Parathyroid adenoma (tissue), 2 donors: ENCODE results near the gene CD34.

Source experiments
- H2AFZ ChIP-seq: fragments of 300-600 bp; sonication (generic); one replicate; pipeline ENCODE4 v1.7.0; 2017; ENCODE audit warnings: antibody characterized with exemption, mild to moderate bottlenecking
- H3K27ac ChIP-seq: fragments of 300-600 bp; sonication (generic); one replicate; pipeline ENCODE4 v1.7.0; 2017
- H3K27me3 ChIP-seq: fragments of 300-600 bp; sonication (generic); one replicate; pipeline ENCODE4 v1.7.0; 2017; ENCODE audit warnings: low read length; ENCODE audit not compliant: control insufficient read depth, insufficient read depth
- H3K36me3 ChIP-seq: fragments of 300-600 bp; sonication (generic); one replicate; pipeline ENCODE4 v1.7.0; 2017; ENCODE audit warnings: low read length; ENCODE audit not compliant: control insufficient read depth, insufficient read depth
- H3K4me1 ChIP-seq: fragments of 300-600 bp; sonication (generic); one replicate; pipeline ENCODE4 v1.7.0; 2017; ENCODE audit warnings: control low read depth
- H3K4me2 ChIP-seq: fragments of 300-600 bp; sonication (generic); one replicate; pipeline ENCODE4 v1.7.0; 2017; ENCODE audit warnings: low read length
- H3K4me3 ChIP-seq: fragments of 300-600 bp; sonication (generic); one replicate; pipeline ENCODE4 v1.7.0; 2017; ENCODE audit warnings: low read depth, low read length
- H3K79me2 ChIP-seq: fragments of 300-600 bp; sonication (generic); one replicate; pipeline ENCODE4 v1.7.0; 2017; ENCODE audit warnings: control low read depth
- H3K9ac ChIP-seq: fragments of 300-600 bp; sonication (generic); one replicate; pipeline ENCODE4 v1.7.0; 2017; ENCODE audit warnings: mild to moderate bottlenecking
- H3K9me3 ChIP-seq: fragments of 300-600 bp; sonication (generic); one replicate; pipeline ENCODE4 v1.7.0; 2017; ENCODE audit warnings: low read length; ENCODE audit not compliant: control insufficient read depth
- CTCF ChIP-seq: fragments of 300-600 bp; sonication (generic); IDR thresholded peaks from one replicate; pipeline ENCODE4 v1.7.0; 2017; ENCODE audit warnings: antibody characterized with exemption, mild to moderate bottlenecking
- donor health status: primary hyperparathyroidism.

The CD34 gene

GRCh38 chr1:207903767-207904166 is 7.2 kb downstream of the CD34 start:
- TF ChIP-seq CTCF, result no peak
- Histone ChIP-seq H3K27ac (no peak overlapping the region), H3K4me1 (no peaks in the 10 kb centered on the region)

GRCh38 chr1:207903053-207903452 is 7.9 kb downstream of the CD34 start:
- Histone ChIP-seq H3K79me2 (no peaks in the 10 kb centered on the region), H3K9me3 (no peaks in the 10 kb centered on the region), H3K9ac (no peak overlapping the region), H3K4me3 (no peak overlapping the region), H3K27me3 (no peaks in the 10 kb centered on the region), H3K4me2 (no peak overlapping the region), H3K27ac (no peak overlapping the region), H3K36me3 (no peaks in the 10 kb centered on the region), H3K4me1 (no peaks in the 10 kb centered on the region), H2AFZ (no peak overlapping the region)
- no peak for TF ChIP-seq CTCF

More at GRCh38 chr1:207903767-207904166, 7.2 kb downstream of the CD34 start:
- H3K9ac ChIP-seq, result no peak overlapping the region
- no peaks in the 10 kb centered on the region for H3K9me3 ChIP-seq
- no peak overlapping the region for H3K4me3 ChIP-seq
- no peaks in the 10 kb centered on the region for H3K79me2 ChIP-seq
- H3K4me2 ChIP-seq, result no peak overlapping the region
- no peaks in the 10 kb centered on the region for H3K27me3 ChIP-seq
- H2AFZ ChIP-seq, result no peak overlapping the region
- no peaks in the 10 kb centered on the region for H3K36me3 ChIP-seq

- Histone ChIP-seq H3K27ac (no peak overlapping the region), H3K4me1 (no peaks in the 10 kb centered on the region)
Measured at GRCh38 chr1:207902566-207902965, 8.4 kb downstream of the CD34 start.

GRCh38 chr1:207901041-207901653 is 9.8 kb downstream of the CD34 start:
- Histone ChIP-seq H3K27ac (no peak overlapping the region), H3K79me2 (no peaks in the 10 kb centered on the region), H3K27me3 (no peaks in the 10 kb centered on the region), H3K36me3 (no peaks in the 10 kb centered on the region), H2AFZ (no peak overlapping the region), H3K4me1 (no peaks in the 10 kb centered on the region), H3K4me3 (no peak overlapping the region), H3K9me3 (no peaks in the 10 kb centered on the region), H3K9ac (no peak overlapping the region), H3K4me2 (no peak overlapping the region)
- TF ChIP-seq CTCF, result no peak

More at GRCh38 chr1:207902566-207902965, 8.4 kb downstream of the CD34 start:
- H3K9ac ChIP-seq, result no peak overlapping the region
- no peaks in the 10 kb centered on the region for H3K36me3 ChIP-seq
- H2AFZ ChIP-seq, result no peak overlapping the region
- H3K4me3 ChIP-seq, result no peak overlapping the region
- H3K9me3 ChIP-seq, result no peaks in the 10 kb centered on the region
- no peak overlapping the region for H3K4me2 ChIP-seq
- H3K27me3 ChIP-seq, result no peaks in the 10 kb centered on the region
- no peaks in the 10 kb centered on the region for H3K79me2 ChIP-seq
- no peak for TF ChIP-seq CTCF

- Histone ChIP-seq H3K36me3 (no peaks in the 10 kb centered on the region), H3K9ac (no peak overlapping the region), H3K9me3 (no peaks in the 10 kb centered on the region), H3K27me3 (no peaks in the 10 kb centered on the region), H3K4me3 (no peak overlapping the region), H3K4me1 (no peaks in the 10 kb centered on the region), H3K79me2 (no peaks in the 10 kb centered on the region), H3K27ac (no peak overlapping the region), H2AFZ (no peak overlapping the region), H3K4me2 (no peak overlapping the region)
- TF ChIP-seq CTCF, result no peak
Measured at GRCh38 chr1:207898836-207899235, 12.1 kb downstream of the CD34 start.
